ENCODE measurements around the gene SLC25A44.

DNA sequence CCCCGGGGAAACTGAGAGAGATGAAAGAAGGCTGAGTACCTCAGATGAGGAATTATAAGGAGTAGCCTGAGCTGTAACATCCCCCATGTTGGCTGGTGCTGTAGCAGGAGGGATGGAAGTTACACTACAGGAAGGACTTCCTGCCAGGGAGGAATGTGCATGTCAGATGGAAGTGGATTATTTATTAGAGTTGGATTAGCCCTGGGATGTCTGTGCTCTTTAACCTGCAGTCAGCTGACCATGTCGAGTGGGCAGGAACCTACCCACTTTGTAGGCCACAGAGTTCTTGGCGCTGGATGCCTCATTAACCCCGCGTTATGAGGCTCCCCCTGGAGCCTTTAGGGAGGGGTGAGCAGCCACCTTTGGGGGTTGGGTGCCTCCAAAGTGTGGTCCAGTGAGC, 41.3 kb upstream of the SLC25A44 start:
- TF ChIP-seq, protein P1, sequence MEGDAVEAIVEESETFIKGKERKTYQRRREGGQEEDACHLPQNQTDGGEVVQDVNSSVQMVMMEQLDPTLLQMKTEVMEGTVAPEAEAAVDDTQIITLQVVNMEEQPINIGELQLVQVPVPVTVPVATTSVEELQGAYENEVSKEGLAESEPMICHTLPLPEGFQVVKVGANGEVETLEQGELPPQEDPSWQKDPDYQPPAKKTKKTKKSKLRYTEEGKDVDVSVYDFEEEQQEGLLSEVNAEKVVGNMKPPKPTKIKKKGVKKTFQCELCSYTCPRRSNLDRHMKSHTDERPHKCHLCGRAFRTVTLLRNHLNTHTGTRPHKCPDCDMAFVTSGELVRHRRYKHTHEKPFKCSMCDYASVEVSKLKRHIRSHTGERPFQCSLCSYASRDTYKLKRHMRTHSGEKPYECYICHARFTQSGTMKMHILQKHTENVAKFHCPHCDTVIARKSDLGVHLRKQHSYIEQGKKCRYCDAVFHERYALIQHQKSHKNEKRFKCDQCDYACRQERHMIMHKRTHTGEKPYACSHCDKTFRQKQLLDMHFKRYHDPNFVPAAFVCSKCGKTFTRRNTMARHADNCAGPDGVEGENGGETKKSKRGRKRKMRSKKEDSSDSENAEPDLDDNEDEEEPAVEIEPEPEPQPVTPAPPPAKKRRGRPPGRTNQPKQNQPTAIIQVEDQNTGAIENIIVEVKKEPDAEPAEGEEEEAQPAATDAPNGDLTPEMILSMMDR (IDR thresholded peaks at IDR 0.05): no peak
- no peak for TF ChIP-seq POLR2A (IDR thresholded peaks at IDR 0.05)

All from stomach (tissue), 4 donors.